HCT116 (cell line): ENCODE measurements around the gene GRM8. TPM values are rescaled to one million over a fixed set of nuclear protein-coding genes. Genes with fewer than 3 reads are reported as not detected.

Experiments
- ATAC-seq: fragments of 200-7000 bp; cut with Tn5 transposase; 2 replicates; pipeline ENCODE4 v1.9.1; 2020; ENCODE audit warnings: mild to moderate bottlenecking, moderate library complexity
- BruUV-seq: library from RNA; stranded (reverse); fragments of 400-500 nt; replicated peaks from 2 replicates; lab custom pipeline; 2021; lab: Mats Ljungman, UMichigan
- CTCF ChIA-PET: fragments of 300-600 bp; sonication (Branson Sonifier 250); formaldehyde crosslinking; loops from one replicate; lab custom pipeline; 2021; ENCODE audit warnings: antibody characterized with exemption; lab: Charles Lee
- POLR2A ChIA-PET: fragments of 300-600, 350-600 bp; sonication (Branson Sonifier 250); formaldehyde crosslinking; loops from one replicate; lab custom pipeline; 2021; ENCODE audit warnings: antibody characterized with exemption; lab: Charles Lee
- RAD21 ChIA-PET, 2 experiments: fragments of 300-600 bp; sonication (Branson Sonifier 250); formaldehyde crosslinking; loops; one replicate each; lab custom pipeline; 2023; ENCODE audit warnings: low total read pairs in 2 of 2; ENCODE audit not compliant: uncharacterized antibody in 2 of 2, unreplicated experiment in 2 of 2, low non-redundant PET in 1 of 2; lab: Charles Lee
- DNase-seq: peaks from one replicate; pipeline ENCODE4 v3.0.0-alpha.2; 2010; ENCODE audit warnings: low read depth, low spot score
- H2AFZ ChIP-seq: fragments of 200-600 bp; shearing (Covaris generic), sonication (generic); 2 replicates; pipeline ENCODE4 v1.6.1; 2017; ENCODE audit warnings: low read depth, mixed run types, mixed read lengths, antibody characterized with exemption, low read length; ENCODE audit not compliant: poor library complexity, severe bottlenecking
- H3K27ac ChIP-seq: 2 replicates; pipeline ENCODE4 v1.5.1; 2012; ENCODE audit warnings: low read depth, low read length
- H3K27me3 ChIP-seq: fragments of 200-600 bp; sonication (generic); 2 replicates; pipeline ENCODE4 v1.6.1; 2016; ENCODE audit warnings: mixed run types, low read length, mixed read lengths; ENCODE audit not compliant: insufficient read depth
- H3K36me3 ChIP-seq, 2 experiments: fragments of 200-500 bp in 1 of 2; fragments of 200-600 bp in 1 of 2; sonication (Bioruptor generic) in 1 of 2; sonication (generic) in 1 of 2; 2 replicates each; pipeline versions ENCODE4 v1.5.1 to v1.6.1; 2014 to 2016; ENCODE audit warnings: low read length in 2 of 2, inconsistent platforms in 1 of 2, mixed read lengths in 1 of 2, mixed run types in 1 of 2; ENCODE audit not compliant: insufficient read depth in 2 of 2, control insufficient read depth in 1 of 2
- H3K4me1 ChIP-seq, 2 experiments: fragments of 200-600 bp in 1 of 2; sonication (generic) in 1 of 2; 2 replicates each; pipeline versions ENCODE4 v1.5.1 to v1.6.1; 2012 to 2017; ENCODE audit warnings: low read length in 2 of 2, inconsistent platforms in 1 of 2, mild to moderate bottlenecking in 1 of 2, mixed read lengths in 1 of 2, mixed run types in 1 of 2, moderate library complexity in 1 of 2; ENCODE audit not compliant: insufficient read depth in 2 of 2, control insufficient read depth in 1 of 2
- H3K4me2 ChIP-seq: fragments of 200-600 bp; sonication (generic); 2 replicates; pipeline ENCODE4 v1.6.1; 2017; ENCODE audit warnings: mixed run types, low read length, mixed read lengths
- H3K4me3 ChIP-seq, 2 experiments: fragments of 200-600 bp in 1 of 2; sonication (generic) in 1 of 2; replicated peaks in 1 of 2; 2 replicates each; pipeline ENCODE4 v1.5.1; 2011 to 2016; ENCODE audit warnings: low read length in 2 of 2, control low read depth in 1 of 2, low read depth in 1 of 2, mild to moderate bottlenecking in 1 of 2, mixed read lengths in 1 of 2, mixed run types in 1 of 2
- H3K79me2 ChIP-seq: fragments of 200-600 bp; sonication (generic); 2 replicates; pipeline ENCODE4 v1.6.1; 2017; ENCODE audit warnings: mild to moderate bottlenecking, mixed run types, low read length, moderate library complexity, mixed read lengths; ENCODE audit not compliant: insufficient read depth
- H3K9ac ChIP-seq: fragments of 200-600 bp; sonication (generic); 2 replicates; pipeline ENCODE4 v1.6.1; 2016; ENCODE audit warnings: low read length, mixed read lengths
- H3K9me2 ChIP-seq: fragments of 200-600 bp; sonication (generic), shearing (Covaris generic); 2 replicates; pipeline ENCODE4 v1.6.1; 2017; ENCODE audit warnings: mixed run types, mild to moderate bottlenecking, moderate library complexity; ENCODE audit not compliant: insufficient read depth
- H3K9me3 ChIP-seq, 2 experiments: fragments of 200-500 bp in 1 of 2; fragments of 200-600 bp in 1 of 2; sonication (Bioruptor generic) in 1 of 2; sonication (generic) in 1 of 2; 2 replicates each; pipeline ENCODE4 v1.6.1; 2014 to 2017; ENCODE audit warnings: low read length in 2 of 2, mixed read lengths in 2 of 2, inconsistent platforms in 1 of 2, low read depth in 1 of 2, mild to moderate bottlenecking in 1 of 2, mixed run types in 1 of 2, moderate library complexity in 1 of 2; ENCODE audit not compliant: control insufficient read depth in 1 of 2, insufficient read depth in 1 of 2
- H4K20me1 ChIP-seq: fragments of 200-600 bp; sonication (generic), shearing (Covaris generic); 2 replicates; pipeline ENCODE4 v1.6.1; 2017; ENCODE audit warnings: mixed run types, mild to moderate bottlenecking, moderate library complexity; ENCODE audit not compliant: insufficient read depth
- CBX3 ChIP-seq: IDR thresholded peaks from 2 replicates; pipeline ENCODE4 v1.6.1; 2012; ENCODE audit warnings: low read depth
- EGR1 ChIP-seq: IDR thresholded peaks from 2 replicates; pipeline ENCODE4 v1.6.1; 2012; ENCODE audit warnings: low read depth
- ELF1 ChIP-seq: IDR thresholded peaks from 2 replicates; pipeline ENCODE4 v1.6.1; 2012; ENCODE audit warnings: low read depth, borderline replicate concordance
- EZH2 ChIP-seq: fragments of 200-600 bp; sonication (generic); IDR thresholded peaks from 2 replicates; pipeline ENCODE4 v1.6.1; 2017; ENCODE audit warnings: antibody characterized with exemption, mixed run types
- EZH2phosphoT487 ChIP-seq: fragments of 200-600 bp; IDR thresholded peaks from 2 replicates; pipeline ENCODE4 v1.6.1; 2018; ENCODE audit warnings: antibody characterized with exemption, borderline replicate concordance
- FOSL1 ChIP-seq: IDR thresholded peaks from 2 replicates; pipeline ENCODE4 v1.6.1; 2012; ENCODE audit warnings: low read depth
- JUND ChIP-seq: IDR thresholded peaks from 2 replicates; pipeline ENCODE4 v1.6.1; 2012
- POLR2A ChIP-seq: IDR thresholded peaks from 2 replicates; pipeline ENCODE4 v1.7.0; 2011; ENCODE audit warnings: borderline replicate concordance; ENCODE audit not compliant: insufficient read depth, insufficient read length; ENCODE audit errors: extremely low read depth
- POLR2AphosphoS5 ChIP-seq: IDR thresholded peaks from 2 replicates; pipeline ENCODE4 v1.6.1; 2011; ENCODE audit warnings: mild to moderate bottlenecking, low read depth, low read length, moderate library complexity
- SIN3A ChIP-seq: IDR thresholded peaks from 2 replicates; pipeline ENCODE4 v1.6.1; 2012; ENCODE audit warnings: low read depth
- SRF ChIP-seq: IDR thresholded peaks from 2 replicates; pipeline ENCODE4 v1.6.1; 2012; ENCODE audit warnings: low read depth
- YY1 ChIP-seq: IDR thresholded peaks from 2 replicates; pipeline ENCODE4 v1.6.1; 2011; ENCODE audit warnings: low read length, low read depth, moderate library complexity, mild to moderate bottlenecking; ENCODE audit not compliant: insufficient replicate concordance; ENCODE audit errors: extremely low read depth
- ZNF274 ChIP-seq: fragments of 200-500 bp; sonication (Bioruptor generic); IDR thresholded peaks from 2 replicates; pipeline ENCODE4 v1.6.1; 2014; ENCODE audit warnings: mild to moderate bottlenecking, low read depth, low read length, inconsistent platforms
- intact Hi-C: fragments of 100-400 bp; cut with micrococcal nuclease; formaldehyde crosslinking; loops from 2 replicates; pipeline ENCODE4 v1.10.0; 2022
- total RNA-seq: library from RNA; stranded (reverse); gene quantifications from one replicate; pipeline ENCODE4 v1.2.1, GENCODE V29; 2021; ENCODE audit not compliant: unreplicated experiment
- TF ChIP-seq, protein P1 (sequence below): IDR thresholded peaks from 2 replicates; pipeline ENCODE4 v1.6.1; 2012; ENCODE audit warnings: low read depth
- TF ChIP-seq, protein P2 (sequence below): IDR thresholded peaks from 2 replicates; pipeline ENCODE4 v1.6.1; 2012
- TF ChIP-seq, protein P3 (sequence below): IDR thresholded peaks from 2 replicates; pipeline ENCODE4 v1.6.1; 2012

Gene GRM8
- total RNA-seq, 1 experiment from 2014 or later = 0.05 TPM

DNA sequence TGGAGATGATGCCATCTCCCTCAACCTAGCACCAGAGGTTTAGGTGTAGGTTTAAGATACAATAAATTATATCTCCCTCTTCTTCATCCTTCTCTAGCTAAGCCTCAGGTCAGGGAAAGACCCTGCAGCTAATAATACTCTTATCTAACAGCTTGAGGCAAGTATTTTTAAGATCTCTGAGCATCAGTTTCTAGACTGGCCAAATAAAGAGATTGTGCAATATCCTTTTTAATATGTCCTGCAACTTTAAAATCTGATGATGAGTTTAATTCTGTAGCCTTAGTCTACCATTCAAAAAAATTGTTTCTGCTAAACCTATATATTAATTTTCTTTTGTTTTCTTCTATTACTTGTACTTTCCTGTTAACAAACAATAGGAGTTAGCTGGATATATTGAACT lies 850.8 kb downstream of the GRM8 start:
- H3K79me2 ChIP-seq = no peaks in the 10 kb centered on the region
- no peaks in the 10 kb centered on the region for H4K20me1 ChIP-seq
- POLR2A ChIA-PET = no interaction called here
- no peaks in the 10 kb centered on the region for H3K27me3 ChIP-seq
- no peak for DNase-seq
- TF ChIP-seq EZH2 (no peak), ZNF274 (no peak), SIN3A (no peak), POLR2AphosphoS5 (no peak), ELF1 (no peak), CBX3 (no peak), EGR1 (no peak)
- H3K4me3 ChIP-seq = no peak overlapping the region
- H3K4me1 ChIP-seq = no peaks in the 10 kb centered on the region
- BruUV-seq = no TSS peak
- H3K9me3 ChIP-seq = no peaks in the 10 kb centered on the region
- ATAC-seq = no peak
- CTCF ChIA-PET = no interaction called here
- H3K9me2 ChIP-seq = no peaks in the 10 kb centered on the region
- RAD21 ChIA-PET = no interaction called here
- H2AFZ ChIP-seq = no peak overlapping the region
- H3K4me2 ChIP-seq = no peak overlapping the region
- H3K27ac ChIP-seq = no peak overlapping the region
- H3K36me3 ChIP-seq = no peaks in the 10 kb centered on the region
- intact Hi-C loops = no loop called here
- H3K9ac ChIP-seq = no peak overlapping the region

DNA sequence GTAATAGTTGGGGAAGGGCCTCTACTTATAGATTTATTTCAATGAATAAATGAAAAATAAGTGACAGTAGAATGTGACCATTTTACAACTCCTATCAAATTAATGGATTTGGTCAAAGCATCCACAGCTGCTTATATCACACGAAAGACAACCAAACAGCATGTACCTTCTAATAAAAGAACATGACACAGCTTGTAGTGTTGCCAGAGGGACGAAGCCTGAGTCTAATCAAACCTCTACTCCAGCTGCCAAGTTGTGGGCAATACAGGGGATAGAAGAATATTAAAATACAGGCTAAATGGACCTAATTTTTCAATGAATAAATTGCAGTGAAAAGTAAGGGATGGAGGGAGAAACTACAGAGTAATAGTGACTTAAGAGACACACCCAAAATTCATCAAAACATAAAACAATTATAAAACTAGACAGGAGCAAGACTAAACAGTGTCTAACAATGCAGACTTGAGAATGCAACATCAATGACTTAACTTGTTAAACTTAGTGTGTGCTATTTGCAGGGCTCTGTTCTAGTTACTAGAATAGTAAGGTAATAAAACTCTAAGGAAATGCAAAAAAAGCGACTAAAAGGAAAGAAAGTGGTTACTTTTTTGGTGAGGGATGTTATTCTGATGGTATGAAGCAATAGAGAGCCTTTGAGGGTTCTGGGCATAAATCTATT lies 853.8 kb downstream of the GRM8 start:
- no peak overlapping the region for H2AFZ ChIP-seq
- H3K4me1 ChIP-seq = no peaks in the 10 kb centered on the region
- H3K4me2 ChIP-seq = no peak overlapping the region
- ATAC-seq (no peak), DNase-seq (no peak)
- no peaks in the 10 kb centered on the region for H3K9me3 ChIP-seq
- H3K27me3 ChIP-seq = no peaks in the 10 kb centered on the region
- TF ChIP-seq, protein P1, sequence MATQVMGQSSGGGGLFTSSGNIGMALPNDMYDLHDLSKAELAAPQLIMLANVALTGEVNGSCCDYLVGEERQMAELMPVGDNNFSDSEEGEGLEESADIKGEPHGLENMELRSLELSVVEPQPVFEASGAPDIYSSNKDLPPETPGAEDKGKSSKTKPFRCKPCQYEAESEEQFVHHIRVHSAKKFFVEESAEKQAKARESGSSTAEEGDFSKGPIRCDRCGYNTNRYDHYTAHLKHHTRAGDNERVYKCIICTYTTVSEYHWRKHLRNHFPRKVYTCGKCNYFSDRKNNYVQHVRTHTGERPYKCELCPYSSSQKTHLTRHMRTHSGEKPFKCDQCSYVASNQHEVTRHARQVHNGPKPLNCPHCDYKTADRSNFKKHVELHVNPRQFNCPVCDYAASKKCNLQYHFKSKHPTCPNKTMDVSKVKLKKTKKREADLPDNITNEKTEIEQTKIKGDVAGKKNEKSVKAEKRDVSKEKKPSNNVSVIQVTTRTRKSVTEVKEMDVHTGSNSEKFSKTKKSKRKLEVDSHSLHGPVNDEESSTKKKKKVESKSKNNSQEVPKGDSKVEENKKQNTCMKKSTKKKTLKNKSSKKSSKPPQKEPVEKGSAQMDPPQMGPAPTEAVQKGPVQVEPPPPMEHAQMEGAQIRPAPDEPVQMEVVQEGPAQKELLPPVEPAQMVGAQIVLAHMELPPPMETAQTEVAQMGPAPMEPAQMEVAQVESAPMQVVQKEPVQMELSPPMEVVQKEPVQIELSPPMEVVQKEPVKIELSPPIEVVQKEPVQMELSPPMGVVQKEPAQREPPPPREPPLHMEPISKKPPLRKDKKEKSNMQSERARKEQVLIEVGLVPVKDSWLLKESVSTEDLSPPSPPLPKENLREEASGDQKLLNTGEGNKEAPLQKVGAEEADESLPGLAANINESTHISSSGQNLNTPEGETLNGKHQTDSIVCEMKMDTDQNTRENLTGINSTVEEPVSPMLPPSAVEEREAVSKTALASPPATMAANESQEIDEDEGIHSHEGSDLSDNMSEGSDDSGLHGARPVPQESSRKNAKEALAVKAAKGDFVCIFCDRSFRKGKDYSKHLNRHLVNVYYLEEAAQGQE = no peak
- no peak for TF ChIP-seq YY1
- no peak for TF ChIP-seq POLR2A
- TF ChIP-seq JUND = no peak
- no peak for TF ChIP-seq EZH2
- TF ChIP-seq, protein P2, sequence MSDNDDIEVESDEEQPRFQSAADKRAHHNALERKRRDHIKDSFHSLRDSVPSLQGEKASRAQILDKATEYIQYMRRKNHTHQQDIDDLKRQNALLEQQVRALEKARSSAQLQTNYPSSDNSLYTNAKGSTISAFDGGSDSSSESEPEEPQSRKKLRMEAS = no peak
- TF ChIP-seq ZNF274 = no peak
- TF ChIP-seq FOSL1 = no peak
- no peak for TF ChIP-seq CBX3
- TF ChIP-seq EZH2phosphoT487 = no peak
- no peak for TF ChIP-seq EGR1
- no peak for TF ChIP-seq ELF1
- TF ChIP-seq, protein P3, sequence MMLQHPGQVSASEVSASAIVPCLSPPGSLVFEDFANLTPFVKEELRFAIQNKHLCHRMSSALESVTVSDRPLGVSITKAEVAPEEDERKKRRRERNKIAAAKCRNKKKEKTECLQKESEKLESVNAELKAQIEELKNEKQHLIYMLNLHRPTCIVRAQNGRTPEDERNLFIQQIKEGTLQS = no peak
- TF ChIP-seq SRF = no peak
- TF ChIP-seq, all 23 proteins: peak for 0
- Histone ChIP-seq H3K9me2 (no peaks in the 10 kb centered on the region), H3K79me2 (no peaks in the 10 kb centered on the region), H3K27ac (no peak overlapping the region), H3K4me3 (no peak overlapping the region), H3K9ac (no peak overlapping the region), H3K36me3 (no peaks in the 10 kb centered on the region), H4K20me1 (no peaks in the 10 kb centered on the region)
- ChIA-PET CTCF (no interaction called here), RAD21 (no interaction called here), POLR2A (no interaction called here)
- BruUV-seq = no TSS peak
- intact Hi-C loops = no loop called here
